GM21737 (cell line): ENCODE measurements around the gene CASS4.

ENCODE experiments used
- ATAC-seq: cut with Tn5 transposase; IDR thresholded peaks from one replicate; pipeline ENCODE4 v1.9.1; 2021; ENCODE audit warnings: mild to moderate bottlenecking, moderate library complexity; ENCODE audit not compliant: unreplicated experiment

The CASS4 gene

GRCh38 chr20:56422076-56422823 lies 10.2 kb downstream of the CASS4 start:
- no peak for ATAC-seq

GRCh38 chr20:56422824-56423189 lies 10.7 kb downstream of the CASS4 start:
- ATAC-seq, result no peak

GRCh38 chr20:56423211-56423610 lies 11.2 kb downstream of the CASS4 start:
- no peak for ATAC-seq

GRCh38 chr20:56423886-56424285 lies 11.8 kb downstream of the CASS4 start:
- ATAC-seq, result no peak

GRCh38 chr20:56424931-56425330 lies 12.9 kb downstream of the CASS4 start:
- ATAC-seq, result no peak

GRCh38 chr20:56426026-56426425 lies 14.0 kb downstream of the CASS4 start:
- ATAC-seq, result no peak

GRCh38 chr20:56426926-56427325 lies 14.9 kb downstream of the CASS4 start:
- ATAC-seq, result no peak

GRCh38 chr20:56427797-56428196 lies 15.7 kb downstream of the CASS4 start:
- ATAC-seq, result no peak

- ATAC-seq, result no peak
Measured at GRCh38 chr20:56428410-56428809, 16.4 kb downstream of the CASS4 start.

GRCh38 chr20:56428881-56429280 lies 16.8 kb downstream of the CASS4 start:
- ATAC-seq, result no peak

GRCh38 chr20:56429502-56429901 lies 17.4 kb downstream of the CASS4 start:
- ATAC-seq, result no peak

GRCh38 chr20:56429941-56430340 lies 17.9 kb downstream of the CASS4 start:
- no peak for ATAC-seq

GRCh38 chr20:56430461-56430860 lies 18.4 kb downstream of the CASS4 start:
- ATAC-seq, result no peak

- ATAC-seq, result no peak
Measured at GRCh38 chr20:56430957-56431356, 18.9 kb downstream of the CASS4 start.

GRCh38 chr20:56431471-56431870 lies 19.4 kb downstream of the CASS4 start:
- no peak for ATAC-seq

- no peak for ATAC-seq
Measured at GRCh38 chr20:56433221-56433879, 21.3 kb downstream of the CASS4 start.

GRCh38 chr20:56433880-56434255 lies 21.8 kb downstream of the CASS4 start:
- ATAC-seq, result no peak

- no peak for ATAC-seq
Measured at GRCh38 chr20:56437196-56437960, 25.3 kb downstream of the CASS4 start.

GRCh38 chr20:56438284-56438683 lies 26.2 kb downstream of the CASS4 start:
- no peak for ATAC-seq

- ATAC-seq, result no peak
Measured at GRCh38 chr20:56439771-56440291, 27.8 kb downstream of the CASS4 start.

- ATAC-seq, result no peak
Measured at GRCh38 chr20:56440346-56441007, 28.4 kb downstream of the CASS4 start.
